ENCODE measurements around the gene GATA3. TPM values are rescaled to one million over a fixed set of nuclear protein-coding genes. Genes with fewer than 3 reads are reported as not detected.

Gene GATA3
- total and polyA plus RNA-seq, 9 of the 15 experiments (the other 6 are each of a cell fraction or from before 2014, with no cell fraction given) = 0.01 to 0.24 (median 0.09) TPM; not detected in 6

DNA sequence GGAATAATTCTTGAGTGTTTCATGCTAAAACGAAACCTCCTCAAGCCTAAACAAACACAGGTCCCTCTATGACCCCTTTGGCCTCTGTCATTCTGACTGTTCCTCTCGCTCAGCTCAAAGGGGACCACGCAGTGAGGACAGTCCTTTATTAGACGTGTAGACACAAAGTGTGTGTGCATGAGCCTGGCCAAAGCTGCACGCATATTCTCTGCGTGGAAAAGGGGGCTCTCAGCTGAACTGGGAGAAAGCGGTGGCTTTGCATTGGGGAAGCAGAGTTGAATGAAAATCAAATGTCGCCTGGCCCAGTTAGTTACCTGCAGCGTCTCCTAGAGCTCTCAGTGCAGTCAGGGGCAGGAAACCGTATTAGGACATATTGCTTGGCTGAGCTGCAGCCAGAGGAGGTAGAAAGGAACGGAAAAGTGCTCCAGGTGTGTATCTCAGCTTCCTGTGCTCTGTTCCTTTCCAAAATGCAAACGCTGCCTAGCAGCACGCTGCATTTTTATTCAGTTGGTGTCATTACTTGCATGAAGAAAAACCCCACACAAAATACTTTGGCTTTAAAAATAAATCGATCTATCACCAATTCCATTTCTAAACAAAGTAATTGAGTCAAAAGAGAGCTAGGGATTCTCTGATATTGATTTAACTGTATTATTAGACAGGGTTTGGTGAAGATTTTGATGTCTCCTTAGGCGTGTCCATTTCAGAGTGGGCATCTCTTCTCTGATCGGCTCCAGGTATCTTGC, 4.9 kb downstream of the GATA3 start:
- in situ Hi-C loops (cut with MboI) (no loop called here), intact Hi-C loops (cut with micrococcal nuclease) (no loop called here)
- peaks cover 42 to 66% of the 10 kb centered on the region in 2 experiments for H3K27me3 ChIP-seq (ENCODE audit: control insufficient read depth in 2 of 2, insufficient read depth in 2 of 2, low read length in 2 of 2)
- ChIA-PET CTCF (ENCODE audit: low intra/inter-chr PET ratio) (no interaction called here), POLR2A (interaction anchor here (0.6 to 0.8 kb wide), 3 partner anchors 22 to 346 kb away, joined by 3 to 4 read pairs (median 3); no protein-coding TSS in a partner anchor)
- H3K4me1 ChIP-seq (replicated peaks in 1 of 2; ENCODE audit: control insufficient read depth in 2 of 2, insufficient read depth in 2 of 2, low read length in 2 of 2) = peaks cover 0 to 8% of the 10 kb centered on the region in 2 experiments; a peak in 2 of 5 replicates
- no peaks in the 10 kb centered on the region for H3K79me2 ChIP-seq (ENCODE audit: control insufficient read depth, insufficient read depth, low read length)
- TF ChIP-seq TFAM (CRISPR knock-in tag; conservative IDR thresholded peaks at IDR 0.05) = no peak
- TF ChIP-seq SNRNP70 (optimal IDR thresholded peaks at IDR 0.05; ENCODE audit: low read depth, low read length) = no peak
- TF ChIP-seq SNIP1 (IDR thresholded peaks at IDR 0.05; ENCODE audit: low read depth) = no peak
- TF ChIP-seq YY1 (IDR thresholded peaks at IDR 0.05; ENCODE audit: borderline replicate concordance in 1 of 3, control insufficient read depth in 1 of 3, extremely low read depth in 1 of 3, insufficient read depth in 3 of 3, insufficient read length in 1 of 3, insufficient replicate concordance in 2 of 3, low read depth in 1 of 3, low read length in 2 of 3) = no peak
- peak; percentile 28 for TF ChIP-seq CBX8 (IDR thresholded peaks at IDR 0.05; ENCODE audit: borderline replicate concordance, extremely low read depth, low read depth, low read length, poor library complexity, severe bottlenecking)
- TF ChIP-seq ETS2 (tag; IDR thresholded peaks at IDR 0.05; ENCODE audit: borderline replicate concordance, poor library complexity, severe bottlenecking) = no peak
- DNase-seq (ENCODE audit: extremely low read depth in 1 of 4, low spot score in 3 of 4) (no peak), FAIRE-seq (no peak), ATAC-seq (no peak)
- H3K27ac ChIP-seq (ENCODE audit: extremely low read depth, low read depth, low read length) = no peak overlapping the region
- H3K4me3 ChIP-seq = no peak overlapping the region
- WGBS (ENCODE audit: insufficient coverage, low coverage, missing lambda C conversion rate) = 6% methylated on average over 16 of the region's 16 CpGs
- H3K9me3 ChIP-seq (replicated peaks; ENCODE audit: control insufficient read depth, insufficient read depth, low read depth, low read length) = no peaks in the 10 kb centered on the region
- no peaks in the 10 kb centered on the region for H4K20me1 ChIP-seq (replicated peaks; ENCODE audit: control insufficient read depth, insufficient read depth, low read length)
- H2AFZ ChIP-seq (ENCODE audit: low read depth, low read length) = no peak overlapping the region
- no peaks in the 10 kb centered on the region for H3K9me1 ChIP-seq (ENCODE audit: control insufficient read depth, insufficient read depth, low read length)
- H3K36me3 ChIP-seq (ENCODE audit: control insufficient read depth, insufficient read depth, low read length) = no peaks in the 10 kb centered on the region
- no TSS peak for BruUV-seq (replicated peaks)
- H3K4me2 ChIP-seq (ENCODE audit: insufficient read depth, low read length) = no peak overlapping the region
- no peak overlapping the region for H3K9ac ChIP-seq (ENCODE audit: insufficient read depth in 1 of 2, low read depth in 2 of 2, low read length in 2 of 2)
